ENCODE measurements around the gene KAZN. TPM values are rescaled to one million over a fixed set of nuclear protein-coding genes. Genes with fewer than 3 reads are reported as not detected.

KAZN gene
- total RNA-seq, 3 donors from 2014 or later, result 12.2 to 16.4 (median 16.2) TPM

- intact Hi-C loops (cut with DNase I; ENCODE audit: low total_unique reads), result no loop called here
- no peaks in the 10 kb centered on the region for H3K27me3 ChIP-seq
Measured at GRCh38 chr1:14610761-14611160, 12.3 kb downstream of the KAZN start.

GRCh38 chr1:14611792-14612191, 13.3 kb downstream of the KAZN start:
- H3K4me1 ChIP-seq, result no peaks in the 10 kb centered on the region
- TF ChIP-seq CTCF (IDR thresholded peaks at IDR 0.05) (no peak), POLR2A (IDR thresholded peaks at IDR 0.05) (no peak), POLR2AphosphoS5 (IDR thresholded peaks at IDR 0.05) (no peak)
- no peaks in the 10 kb centered on the region for H3K27me3 ChIP-seq
- H3K27ac ChIP-seq, result no peak overlapping the region
- DNase-seq (ENCODE audit: low spot score in 2 of 2), result no peak
- no peaks in the 10 kb centered on the region for H3K9me3 ChIP-seq
- no peak overlapping the region for H3K4me3 ChIP-seq
- intact Hi-C loops (cut with DNase I; ENCODE audit: low total_unique reads), result no loop called here
- no peaks in the 10 kb centered on the region for H3K36me3 ChIP-seq

More at GRCh38 chr1:14610761-14611160, 12.3 kb downstream of the KAZN start:
- TF ChIP-seq POLR2A (IDR thresholded peaks at IDR 0.05) (no peak), CTCF (IDR thresholded peaks at IDR 0.05) (no peak), POLR2AphosphoS5 (IDR thresholded peaks at IDR 0.05) (no peak)
- no peak for DNase-seq (ENCODE audit: low spot score in 2 of 2)
- no peaks in the 10 kb centered on the region for H3K9me3 ChIP-seq
- H3K4me1 ChIP-seq, result no peaks in the 10 kb centered on the region
- H3K4me3 ChIP-seq, result no peak overlapping the region
- no peak overlapping the region for H3K27ac ChIP-seq
- no peaks in the 10 kb centered on the region for H3K36me3 ChIP-seq

DNA sequence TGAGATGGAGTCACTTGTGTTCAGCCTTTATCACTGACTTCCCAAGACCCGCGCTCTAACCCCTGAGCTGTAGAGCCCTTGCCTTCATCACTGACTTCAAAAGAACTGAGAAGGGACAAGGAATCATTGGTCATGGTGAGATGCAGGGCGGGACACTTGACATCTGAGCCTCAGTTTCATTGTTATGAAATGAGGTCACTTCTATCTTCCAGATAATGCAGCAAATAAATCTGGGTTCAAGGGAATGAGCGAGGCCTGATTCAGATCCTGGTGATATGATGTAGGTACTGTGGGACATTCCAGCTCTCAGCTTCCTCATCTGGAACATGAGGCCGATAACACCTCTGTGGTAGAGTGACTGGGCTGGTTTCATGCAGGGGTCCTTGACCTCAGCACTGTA, 13.8 kb downstream of the KAZN start:
- TF ChIP-seq CTCF (IDR thresholded peaks at IDR 0.05), result no peak
- TF ChIP-seq POLR2A (IDR thresholded peaks at IDR 0.05), result no peak
- TF ChIP-seq POLR2AphosphoS5 (IDR thresholded peaks at IDR 0.05), result no peak
- Histone ChIP-seq H3K27ac (no peak overlapping the region), H3K9me3 (no peaks in the 10 kb centered on the region), H3K36me3 (no peaks in the 10 kb centered on the region), H3K4me1 (no peaks in the 10 kb centered on the region), H3K4me3 (no peak overlapping the region), H3K27me3 (no peaks in the 10 kb centered on the region)
- intact Hi-C loops (cut with DNase I; ENCODE audit: low total_unique reads), result no loop called here
- no peak for DNase-seq (ENCODE audit: low spot score in 2 of 2)

DNA sequence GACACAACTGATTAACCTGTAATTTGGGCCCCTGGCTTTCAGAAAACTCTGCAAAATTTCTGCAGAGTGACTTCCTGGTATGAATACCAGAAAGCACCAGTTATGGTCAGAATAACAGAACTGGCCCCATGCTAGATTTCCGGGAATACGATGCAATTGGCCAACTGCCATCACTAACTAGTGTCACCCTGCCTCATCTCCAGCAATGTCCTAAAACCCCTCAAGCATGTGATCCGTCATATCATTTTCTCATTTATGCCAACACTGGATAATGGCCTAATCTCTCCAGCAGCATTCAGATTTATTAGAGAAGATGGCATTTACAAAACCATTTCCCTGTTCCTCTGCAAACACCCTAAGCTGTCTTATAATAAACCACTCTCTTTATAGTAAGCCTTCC, 15.4 kb downstream of the KAZN start:
- no peak for TF ChIP-seq POLR2A (IDR thresholded peaks at IDR 0.05)
- no peak for TF ChIP-seq CTCF (IDR thresholded peaks at IDR 0.05)
- TF ChIP-seq POLR2AphosphoS5 (IDR thresholded peaks at IDR 0.05), result no peak
- H3K27me3 ChIP-seq, result no peaks in the 10 kb centered on the region
- no peak for DNase-seq (ENCODE audit: low spot score in 2 of 2)

DNA sequence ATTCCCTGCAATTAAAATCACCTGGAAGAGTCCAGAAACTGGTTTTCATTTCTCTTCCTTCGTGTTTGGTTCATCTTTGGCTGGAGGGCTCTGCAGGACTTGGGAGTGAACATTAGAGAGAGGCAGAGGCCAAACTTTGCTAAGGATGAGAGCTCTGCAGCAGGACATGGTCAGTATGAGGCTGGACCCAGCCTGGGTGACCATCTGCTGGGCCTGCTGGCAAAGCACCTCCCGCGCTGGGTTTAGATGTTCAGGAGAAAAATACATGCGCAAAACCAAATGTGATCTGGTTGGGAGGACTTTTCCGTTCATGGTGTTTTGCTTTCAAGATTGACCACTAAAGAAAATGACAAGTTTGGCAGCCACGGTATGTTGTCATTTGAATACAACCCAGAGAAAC, 15.9 kb downstream of the KAZN start:
- H3K9me3 ChIP-seq, result no peaks in the 10 kb centered on the region
- H3K4me3 ChIP-seq, result no peak overlapping the region
- H3K27ac ChIP-seq, result no peak overlapping the region
- H3K27me3 ChIP-seq, result no peaks in the 10 kb centered on the region
- intact Hi-C loops (cut with DNase I; ENCODE audit: low total_unique reads), result no loop called here
- no peaks in the 10 kb centered on the region for H3K4me1 ChIP-seq
- no peaks in the 10 kb centered on the region for H3K36me3 ChIP-seq
- TF ChIP-seq POLR2A (IDR thresholded peaks at IDR 0.05) (no peak), CTCF (IDR thresholded peaks at IDR 0.05) (no peak), POLR2AphosphoS5 (IDR thresholded peaks at IDR 0.05) (no peak)
- DNase-seq (ENCODE audit: low spot score in 2 of 2), result no peak

More for the DNA sequence above, 15.4 kb downstream of the KAZN start:
- intact Hi-C loops (cut with DNase I; ENCODE audit: low total_unique reads), result no loop called here
- no peaks in the 10 kb centered on the region for H3K9me3 ChIP-seq
- H3K36me3 ChIP-seq, result no peaks in the 10 kb centered on the region
- H3K4me3 ChIP-seq, result no peak overlapping the region
- no peak overlapping the region for H3K27ac ChIP-seq
- no peaks in the 10 kb centered on the region for H3K4me1 ChIP-seq
